ENCODE results near the gene PNPLA7.

PNPLA7 gene

GRCh38 chr9:137449931-137450538, 100.2 kb downstream of the PNPLA7 start:
- no peak for DNase-seq (ENCODE audit: low spot score)

- no peak for DNase-seq (ENCODE audit: low spot score)
These were observed 100.9 kb downstream of the PNPLA7 start for GRCh38 chr9:137449081-137449844.

- DNase-seq (ENCODE audit: low spot score), result no peak
These were observed 101.6 kb downstream of the PNPLA7 start for GRCh38 chr9:137448602-137448962.

GRCh38 chr9:137447722-137448601, 102.2 kb downstream of the PNPLA7 start:
- DNase-seq (ENCODE audit: low spot score), result no peak

GRCh38 chr9:137446851-137447471, 103.2 kb downstream of the PNPLA7 start:
- no peak for DNase-seq (ENCODE audit: low spot score)

- DNase-seq (ENCODE audit: low spot score), result no peak
These were observed 104.2 kb downstream of the PNPLA7 start for GRCh38 chr9:137445930-137446431.

GRCh38 chr9:137445275-137445807, 104.9 kb downstream of the PNPLA7 start:
- peak; percentile 91 for DNase-seq (ENCODE audit: low spot score)

GRCh38 chr9:137444106-137444790, 106.0 kb downstream of the PNPLA7 start:
- DNase-seq (ENCODE audit: low spot score), result no peak

GRCh38 chr9:137441935-137442321, 108.3 kb downstream of the PNPLA7 start:
- no peak for DNase-seq (ENCODE audit: low spot score)

- peak; percentile 97 for DNase-seq (ENCODE audit: low spot score)
These were observed 108.8 kb downstream of the PNPLA7 start, which contains the start of gene ENTPD8 for GRCh38 chr9:137441289-137441934. ENTPD8 (minus strand) TSS chr9:137441357; CDS start chr9:137438285, 3,072 bp downstream.

- no peak for DNase-seq (ENCODE audit: low spot score)
These were observed 111.0 kb downstream of the PNPLA7 start for GRCh38 chr9:137439158-137439714.

GRCh38 chr9:137438591-137439157, 111.5 kb downstream of the PNPLA7 start:
- no peak for DNase-seq (ENCODE audit: low spot score)

GRCh38 chr9:137437691-137438590, 112.3 kb downstream of the PNPLA7 start:
- no peak for DNase-seq (ENCODE audit: low spot score)

- DNase-seq (ENCODE audit: low spot score), result no peak
These were observed 113.2 kb downstream of the PNPLA7 start for GRCh38 chr9:137436761-137437600.

GRCh38 chr9:137435980-137436760, 114.0 kb downstream of the PNPLA7 start:
- DNase-seq (ENCODE audit: low spot score), result peak; percentile 78

GRCh38 chr9:137435381-137435891, 114.8 kb downstream of the PNPLA7 start:
- DNase-seq (ENCODE audit: low spot score), result no peak
